ENCODE data around the gene MAJIN.

Gene MAJIN

DNA sequence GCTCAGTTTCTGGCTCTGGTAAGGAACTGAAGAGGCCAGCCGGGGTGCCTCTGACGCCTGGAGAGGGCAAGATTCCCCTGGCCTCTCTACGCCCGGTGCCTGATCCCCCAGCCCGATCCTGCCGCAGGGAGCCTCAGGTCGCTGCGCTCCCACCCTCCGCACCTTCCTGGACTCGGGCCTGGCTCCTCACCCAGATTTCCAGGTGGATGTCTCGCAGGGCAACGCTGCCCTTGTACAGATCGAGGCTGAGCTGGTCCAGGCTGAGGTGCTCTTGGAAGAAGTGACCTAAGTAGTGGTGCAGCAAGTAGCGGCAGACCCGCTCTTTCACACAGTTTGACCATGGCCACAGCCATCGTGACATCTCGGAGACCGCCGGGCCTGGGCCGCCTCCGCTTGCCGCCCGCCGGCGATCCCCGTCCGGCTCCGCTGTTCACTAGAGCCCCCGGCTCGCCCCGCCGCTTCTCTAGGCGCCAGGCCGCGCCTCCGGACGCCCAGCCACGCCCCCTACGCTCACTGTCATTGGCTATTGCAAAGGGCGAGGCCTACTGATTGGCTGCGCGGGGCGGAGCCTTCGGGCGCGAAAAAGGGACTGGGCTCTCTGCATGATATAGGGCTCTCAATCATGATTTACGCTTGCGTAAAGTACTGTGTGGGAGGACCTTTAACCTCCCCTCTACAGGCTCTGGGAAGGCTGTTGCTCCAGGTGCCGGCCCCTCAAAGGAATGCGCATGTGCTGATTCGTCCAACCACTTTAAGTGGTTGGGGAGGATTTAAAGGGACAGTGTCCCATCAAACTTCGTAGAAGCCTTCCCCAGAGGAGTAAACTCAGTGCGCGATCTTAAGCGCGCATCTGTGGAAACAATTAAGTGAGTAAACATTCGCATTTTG is 54.9 kb downstream of the MAJIN start, which contains the start of gene ATG2A (continued):
- TF ChIP-seq ZNF426 (tag by site-specific recombination; IDR thresholded peaks at IDR 0.05) (no peak), ZNF664 (tag by site-specific recombination; IDR thresholded peaks at IDR 0.05) (no peak), ZNF792 (tag by site-specific recombination; IDR thresholded peaks at IDR 0.05) (no peak), MYNN (tag by site-specific recombination; IDR thresholded peaks at IDR 0.05; ENCODE audit: borderline replicate concordance) (no peak), ZNF37A (tag by site-specific recombination; IDR thresholded peaks at IDR 0.05) (no peak), ZNF837 (tag by site-specific recombination; IDR thresholded peaks at IDR 0.05) (no peak), ZNF558 (tag by site-specific recombination; IDR thresholded peaks at IDR 0.05) (no peak), ZNF521 (tag by site-specific recombination; IDR thresholded peaks at IDR 0.05) (no peak), ZSCAN23 (tag by site-specific recombination; IDR thresholded peaks at IDR 0.05) (no peak), ZNF311 (tag by site-specific recombination; IDR thresholded peaks at IDR 0.05; ENCODE audit: borderline replicate concordance) (no peak), ZNF530 (tag by site-specific recombination; IDR thresholded peaks at IDR 0.05; ENCODE audit: low read depth) (no peak), ZBTB21 (tag by site-specific recombination; IDR thresholded peaks at IDR 0.05) (no peak), ZNF335 (tag by site-specific recombination; conservative IDR thresholded peaks at IDR 0.05) (no peak), SCRT1 (tag by site-specific recombination; IDR thresholded peaks at IDR 0.05; ENCODE audit: borderline replicate concordance) (peak; percentile 76; the same call in 1 of the 2 replicates), HOXC10 (CRISPR knock-in tag; IDR thresholded peaks at IDR 0.05) (no peak), ZNF292 (tag by site-specific recombination; IDR thresholded peaks at IDR 0.05; ENCODE audit: borderline replicate concordance, low read depth) (no peak), ZNF23 (tag by site-specific recombination; IDR thresholded peaks at IDR 0.05; ENCODE audit: borderline replicate concordance) (no peak), ZNF585B (tag by site-specific recombination; IDR thresholded peaks at IDR 0.05) (no peak), ZNF555 (tag by site-specific recombination; conservative IDR thresholded peaks at IDR 0.05) (no peak), ZXDB (tag by site-specific recombination; IDR thresholded peaks at IDR 0.05) (peak; percentile 82), MZF1 (tag by site-specific recombination; IDR thresholded peaks at IDR 0.05; ENCODE audit: borderline replicate concordance) (no peak), ZBTB48 (tag by site-specific recombination; IDR thresholded peaks at IDR 0.05) (peak; percentile 8; the same call in 1 of the 2 replicates), KLF9 (tag by site-specific recombination; IDR thresholded peaks at IDR 0.05; ENCODE audit: low read depth) (peak; percentile 70; the same call in 1 of the 2 replicates)
- TF ChIP-seq, protein P1, sequence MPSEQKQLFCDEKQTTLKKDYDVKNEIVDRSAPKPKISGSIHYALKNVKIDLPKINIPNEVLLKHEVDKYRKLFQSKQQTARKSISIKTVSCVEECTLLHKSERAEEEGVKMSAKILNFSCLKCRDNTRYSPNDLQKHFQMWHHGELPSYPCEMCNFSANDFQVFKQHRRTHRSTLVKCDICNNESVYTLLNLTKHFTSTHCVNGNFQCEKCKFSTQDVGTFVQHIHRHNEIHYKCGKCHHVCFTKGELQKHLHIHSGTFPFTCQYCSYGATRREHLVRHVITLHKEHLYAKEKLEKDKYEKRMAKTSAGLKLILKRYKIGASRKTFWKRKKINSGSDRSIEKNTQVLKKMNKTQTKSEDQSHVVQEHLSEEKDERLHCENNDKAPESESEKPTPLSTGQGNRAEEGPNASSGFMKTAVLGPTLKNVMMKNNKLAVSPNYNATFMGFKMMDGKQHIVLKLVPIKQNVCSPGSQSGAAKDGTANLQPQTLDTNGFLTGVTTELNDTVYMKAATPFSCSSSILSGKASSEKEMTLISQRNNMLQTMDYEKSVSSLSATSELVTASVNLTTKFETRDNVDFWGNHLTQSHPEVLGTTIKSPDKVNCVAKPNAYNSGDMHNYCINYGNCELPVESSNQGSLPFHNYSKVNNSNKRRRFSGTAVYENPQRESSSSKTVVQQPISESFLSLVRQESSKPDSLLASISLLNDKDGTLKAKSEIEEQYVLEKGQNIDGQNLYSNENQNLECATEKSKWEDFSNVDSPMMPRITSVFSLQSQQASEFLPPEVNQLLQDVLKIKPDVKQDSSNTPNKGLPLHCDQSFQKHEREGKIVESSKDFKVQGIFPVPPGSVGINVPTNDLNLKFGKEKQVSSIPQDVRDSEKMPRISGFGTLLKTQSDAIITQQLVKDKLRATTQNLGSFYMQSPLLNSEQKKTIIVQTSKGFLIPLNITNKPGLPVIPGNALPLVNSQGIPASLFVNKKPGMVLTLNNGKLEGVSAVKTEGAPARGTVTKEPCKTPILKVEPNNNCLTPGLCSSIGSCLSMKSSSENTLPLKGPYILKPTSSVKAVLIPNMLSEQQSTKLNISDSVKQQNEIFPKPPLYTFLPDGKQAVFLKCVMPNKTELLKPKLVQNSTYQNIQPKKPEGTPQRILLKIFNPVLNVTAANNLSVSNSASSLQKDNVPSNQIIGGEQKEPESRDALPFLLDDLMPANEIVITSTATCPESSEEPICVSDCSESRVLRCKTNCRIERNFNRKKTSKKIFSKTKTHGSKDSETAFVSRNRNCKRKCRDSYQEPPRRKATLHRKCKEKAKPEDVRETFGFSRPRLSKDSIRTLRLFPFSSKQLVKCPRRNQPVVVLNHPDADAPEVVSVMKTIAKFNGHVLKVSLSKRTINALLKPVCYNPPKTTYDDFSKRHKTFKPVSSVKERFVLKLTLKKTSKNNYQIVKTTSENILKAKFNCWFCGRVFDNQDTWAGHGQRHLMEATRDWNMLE (tag by site-specific recombination; conservative IDR thresholded peaks at IDR 0.05; ENCODE audit: low read depth): no peak
- TF ChIP-seq, protein P2, sequence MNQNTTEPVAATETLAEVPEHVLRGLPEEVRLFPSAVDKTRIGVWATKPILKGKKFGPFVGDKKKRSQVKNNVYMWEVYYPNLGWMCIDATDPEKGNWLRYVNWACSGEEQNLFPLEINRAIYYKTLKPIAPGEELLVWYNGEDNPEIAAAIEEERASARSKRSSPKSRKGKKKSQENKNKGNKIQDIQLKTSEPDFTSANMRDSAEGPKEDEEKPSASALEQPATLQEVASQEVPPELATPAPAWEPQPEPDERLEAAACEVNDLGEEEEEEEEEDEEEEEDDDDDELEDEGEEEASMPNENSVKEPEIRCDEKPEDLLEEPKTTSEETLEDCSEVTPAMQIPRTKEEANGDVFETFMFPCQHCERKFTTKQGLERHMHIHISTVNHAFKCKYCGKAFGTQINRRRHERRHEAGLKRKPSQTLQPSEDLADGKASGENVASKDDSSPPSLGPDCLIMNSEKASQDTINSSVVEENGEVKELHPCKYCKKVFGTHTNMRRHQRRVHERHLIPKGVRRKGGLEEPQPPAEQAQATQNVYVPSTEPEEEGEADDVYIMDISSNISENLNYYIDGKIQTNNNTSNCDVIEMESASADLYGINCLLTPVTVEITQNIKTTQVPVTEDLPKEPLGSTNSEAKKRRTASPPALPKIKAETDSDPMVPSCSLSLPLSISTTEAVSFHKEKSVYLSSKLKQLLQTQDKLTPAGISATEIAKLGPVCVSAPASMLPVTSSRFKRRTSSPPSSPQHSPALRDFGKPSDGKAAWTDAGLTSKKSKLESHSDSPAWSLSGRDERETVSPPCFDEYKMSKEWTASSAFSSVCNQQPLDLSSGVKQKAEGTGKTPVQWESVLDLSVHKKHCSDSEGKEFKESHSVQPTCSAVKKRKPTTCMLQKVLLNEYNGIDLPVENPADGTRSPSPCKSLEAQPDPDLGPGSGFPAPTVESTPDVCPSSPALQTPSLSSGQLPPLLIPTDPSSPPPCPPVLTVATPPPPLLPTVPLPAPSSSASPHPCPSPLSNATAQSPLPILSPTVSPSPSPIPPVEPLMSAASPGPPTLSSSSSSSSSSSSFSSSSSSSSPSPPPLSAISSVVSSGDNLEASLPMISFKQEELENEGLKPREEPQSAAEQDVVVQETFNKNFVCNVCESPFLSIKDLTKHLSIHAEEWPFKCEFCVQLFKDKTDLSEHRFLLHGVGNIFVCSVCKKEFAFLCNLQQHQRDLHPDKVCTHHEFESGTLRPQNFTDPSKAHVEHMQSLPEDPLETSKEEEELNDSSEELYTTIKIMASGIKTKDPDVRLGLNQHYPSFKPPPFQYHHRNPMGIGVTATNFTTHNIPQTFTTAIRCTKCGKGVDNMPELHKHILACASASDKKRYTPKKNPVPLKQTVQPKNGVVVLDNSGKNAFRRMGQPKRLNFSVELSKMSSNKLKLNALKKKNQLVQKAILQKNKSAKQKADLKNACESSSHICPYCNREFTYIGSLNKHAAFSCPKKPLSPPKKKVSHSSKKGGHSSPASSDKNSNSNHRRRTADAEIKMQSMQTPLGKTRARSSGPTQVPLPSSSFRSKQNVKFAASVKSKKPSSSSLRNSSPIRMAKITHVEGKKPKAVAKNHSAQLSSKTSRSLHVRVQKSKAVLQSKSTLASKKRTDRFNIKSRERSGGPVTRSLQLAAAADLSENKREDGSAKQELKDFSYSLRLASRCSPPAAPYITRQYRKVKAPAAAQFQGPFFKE (tag by site-specific recombination; IDR thresholded peaks at IDR 0.05; ENCODE audit: borderline replicate concordance): no peak; the same call in 1 of the 2 replicates
- TF ChIP-seq, protein P3, sequence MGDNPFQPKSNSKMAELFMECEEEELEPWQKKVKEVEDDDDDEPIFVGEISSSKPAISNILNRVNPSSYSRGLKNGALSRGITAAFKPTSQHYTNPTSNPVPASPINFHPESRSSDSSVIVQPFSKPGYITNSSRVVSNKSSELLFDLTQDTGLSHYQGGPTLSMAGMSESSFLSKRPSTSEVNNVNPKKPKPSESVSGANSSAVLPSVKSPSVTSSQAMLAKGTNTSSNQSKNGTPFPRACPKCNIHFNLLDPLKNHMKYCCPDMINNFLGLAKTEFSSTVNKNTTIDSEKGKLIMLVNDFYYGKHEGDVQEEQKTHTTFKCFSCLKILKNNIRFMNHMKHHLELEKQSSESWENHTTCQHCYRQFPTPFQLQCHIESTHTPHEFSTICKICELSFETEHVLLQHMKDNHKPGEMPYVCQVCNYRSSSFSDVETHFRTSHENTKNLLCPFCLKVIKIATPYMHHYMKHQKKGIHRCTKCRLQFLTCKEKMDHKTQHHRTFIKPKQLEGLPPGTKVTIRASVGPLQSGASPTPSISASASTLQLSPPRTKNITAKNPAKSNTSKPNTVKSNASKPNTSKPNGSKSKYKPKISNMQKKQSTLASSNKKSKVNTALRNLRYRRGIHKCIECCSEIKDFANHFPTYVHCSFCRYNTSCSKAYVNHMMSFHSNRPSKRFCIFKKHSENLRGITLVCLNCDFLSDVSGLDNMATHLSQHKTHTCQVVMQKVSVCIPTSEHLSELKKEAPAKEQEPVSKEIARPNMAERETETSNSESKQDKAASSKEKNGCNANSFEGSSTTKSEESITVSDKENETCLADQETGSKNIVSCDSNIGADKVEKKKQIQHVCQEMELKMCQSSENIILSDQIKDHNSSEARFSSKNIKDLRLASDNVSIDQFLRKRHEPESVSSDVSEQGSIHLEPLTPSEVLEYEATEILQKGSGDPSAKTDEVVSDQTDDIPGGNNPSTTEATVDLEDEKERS (tag by site-specific recombination; IDR thresholded peaks at IDR 0.05): no peak

Measured in HEK293 (cell line).